GM12878 (cell line): ENCODE results near the gene SBF1. TPM values are rescaled to one million over a fixed set of nuclear protein-coding genes. Genes with fewer than 3 reads are reported as not detected.

Source experiments
- CBFB ChIP-seq: IDR thresholded peaks from 2 replicates; pipeline ENCODE4 v1.6.1; 2016; ENCODE audit warnings: antibody characterized with exemption, low read depth
- CEBPB ChIP-seq, 2 experiments: fragments of 150-350 bp in 1 of 2; IDR thresholded peaks; 2 replicates each; pipeline ENCODE4 v1.6.1; 2012 to 2014; ENCODE audit warnings: low read depth in 2 of 2, low read length in 2 of 2, borderline replicate concordance in 1 of 2, inconsistent platforms in 1 of 2
- CHD2 ChIP-seq: IDR thresholded peaks from 2 replicates; pipeline ENCODE4 v1.6.1; 2011; ENCODE audit warnings: low read depth, low read length, improper control_type of control experiment, borderline replicate concordance
- MTA3 ChIP-seq: IDR thresholded peaks from 2 replicates; pipeline ENCODE4 v1.6.1; 2012; ENCODE audit warnings: low read length, inconsistent platforms, borderline replicate concordance
- STAT1 ChIP-seq: fragments of 450-650 bp; conservative IDR thresholded peaks from 2 replicates; pipeline ENCODE4 v1.6.1; 2014; ENCODE audit warnings: antibody characterized with exemption, mild to moderate bottlenecking
- YY1 ChIP-seq: IDR thresholded peaks from 2 replicates; pipeline ENCODE4 v1.6.1; 2011; ENCODE audit warnings: low read depth, mild to moderate bottlenecking, low read length
- polyA plus RNA-seq, 11 experiments: library from polyadenylated mRNA; depleted of rRNA in 4 of 11; unstranded in 6 of 11; stranded (reverse) in 5 of 11; fragments of >200 nt; fragmentation: Nextera tagmentation in 4 of 11; fragmentation: Illumina TruSeq in 1 of 11; extraction: Ambion mirVana in 4 of 11; extraction: Trizol in 1 of 11; gene quantifications; 1 replicate in 1 of 11; 2 replicates in 10 of 11; pipeline versions ENCODE4 v1.2.1 to v1.2.3, GENCODE V29; 2011 to 2016; ENCODE audit warnings: inconsistent platforms in 2 of 11, missing spikeins in 2 of 11, low read depth in 1 of 11
- total RNA-seq, 4 experiments: library from RNA; depleted of rRNA in 3 of 4; stranded (reverse); fragments of >200 nt in 3 of 4; fragmentation: Illumina TruSeq in 1 of 4; extraction: Trizol in 1 of 4; gene quantifications; 2 replicates each; pipeline versions ENCODE4 v1.2.1 to v1.2.3, GENCODE V29; 2013 to 2021
- TF ChIP-seq, protein P1 (sequence below): fragments of 450-650 bp; IDR thresholded peaks from 2 replicates; pipeline ENCODE4 v1.6.1; 2017; ENCODE audit warnings: antibody characterized with exemption, mild to moderate bottlenecking, moderate library complexity
- TF ChIP-seq, protein P2 (sequence below): fragments of 450-650 bp; IDR thresholded peaks from 2 replicates; pipeline ENCODE4 v1.6.1; 2016; ENCODE audit warnings: mild to moderate bottlenecking, moderate library complexity, borderline replicate concordance
- TF ChIP-seq, protein P3 (sequence below): fragments of 450-650 bp; IDR thresholded peaks from 2 replicates; pipeline ENCODE4 v1.6.1; 2017; ENCODE audit warnings: borderline replicate concordance

The SBF1 gene
- total and polyA plus RNA-seq, 10 of the 15 experiments (the other 5 are each of a cell fraction or from before 2014, with no cell fraction given): 0.23 to 95.0 (median 17.8) TPM

DNA sequence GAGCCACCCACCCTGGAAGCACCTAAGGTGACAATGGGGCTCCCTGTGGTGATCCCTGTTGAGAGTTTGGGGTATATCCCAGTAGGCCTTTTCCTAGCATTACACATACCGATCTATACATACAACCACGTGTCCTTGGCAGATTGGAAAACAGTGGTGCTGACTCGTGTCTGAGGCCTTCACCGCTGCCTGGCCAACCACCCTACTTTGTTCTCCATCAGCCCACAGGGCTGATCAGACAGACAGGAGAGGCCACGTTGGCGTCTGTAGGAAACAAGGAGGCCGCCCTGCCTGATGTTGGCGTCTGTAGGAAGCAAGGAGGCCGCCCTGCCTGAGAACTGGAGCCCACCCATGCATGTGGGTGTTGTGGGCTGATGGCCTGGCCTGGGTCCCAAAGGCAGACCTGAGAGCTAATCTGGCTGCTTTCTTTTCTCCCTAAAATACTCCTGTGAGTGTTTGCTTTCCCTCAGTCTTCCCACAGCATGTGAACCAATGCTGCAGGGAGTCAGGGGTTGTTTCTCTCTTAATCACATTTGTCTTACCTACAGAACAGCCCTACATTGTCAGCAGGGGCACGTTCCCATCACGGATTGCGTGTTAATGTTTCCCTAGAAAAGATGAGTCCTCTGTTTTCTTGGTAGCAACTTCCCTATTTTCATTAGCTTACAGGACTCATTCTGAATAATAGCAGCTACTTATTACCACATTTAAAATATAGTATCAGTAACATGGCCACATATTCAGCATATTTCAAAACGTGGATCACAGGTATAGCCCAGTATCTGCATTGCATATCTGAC is 57.2 kb downstream of the SBF1 start (continued):
- TF ChIP-seq, protein P1, sequence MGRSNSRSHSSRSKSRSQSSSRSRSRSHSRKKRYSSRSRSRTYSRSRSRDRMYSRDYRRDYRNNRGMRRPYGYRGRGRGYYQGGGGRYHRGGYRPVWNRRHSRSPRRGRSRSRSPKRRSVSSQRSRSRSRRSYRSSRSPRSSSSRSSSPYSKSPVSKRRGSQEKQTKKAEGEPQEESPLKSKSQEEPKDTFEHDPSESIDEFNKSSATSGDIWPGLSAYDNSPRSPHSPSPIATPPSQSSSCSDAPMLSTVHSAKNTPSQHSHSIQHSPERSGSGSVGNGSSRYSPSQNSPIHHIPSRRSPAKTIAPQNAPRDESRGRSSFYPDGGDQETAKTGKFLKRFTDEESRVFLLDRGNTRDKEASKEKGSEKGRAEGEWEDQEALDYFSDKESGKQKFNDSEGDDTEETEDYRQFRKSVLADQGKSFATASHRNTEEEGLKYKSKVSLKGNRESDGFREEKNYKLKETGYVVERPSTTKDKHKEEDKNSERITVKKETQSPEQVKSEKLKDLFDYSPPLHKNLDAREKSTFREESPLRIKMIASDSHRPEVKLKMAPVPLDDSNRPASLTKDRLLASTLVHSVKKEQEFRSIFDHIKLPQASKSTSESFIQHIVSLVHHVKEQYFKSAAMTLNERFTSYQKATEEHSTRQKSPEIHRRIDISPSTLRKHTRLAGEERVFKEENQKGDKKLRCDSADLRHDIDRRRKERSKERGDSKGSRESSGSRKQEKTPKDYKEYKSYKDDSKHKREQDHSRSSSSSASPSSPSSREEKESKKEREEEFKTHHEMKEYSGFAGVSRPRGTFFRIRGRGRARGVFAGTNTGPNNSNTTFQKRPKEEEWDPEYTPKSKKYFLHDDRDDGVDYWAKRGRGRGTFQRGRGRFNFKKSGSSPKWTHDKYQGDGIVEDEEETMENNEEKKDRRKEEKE: no peak
- TF ChIP-seq STAT1: no peak
- no peak for TF ChIP-seq YY1
- no peak for TF ChIP-seq CBFB
- TF ChIP-seq CHD2: no peak
- TF ChIP-seq, protein P2, sequence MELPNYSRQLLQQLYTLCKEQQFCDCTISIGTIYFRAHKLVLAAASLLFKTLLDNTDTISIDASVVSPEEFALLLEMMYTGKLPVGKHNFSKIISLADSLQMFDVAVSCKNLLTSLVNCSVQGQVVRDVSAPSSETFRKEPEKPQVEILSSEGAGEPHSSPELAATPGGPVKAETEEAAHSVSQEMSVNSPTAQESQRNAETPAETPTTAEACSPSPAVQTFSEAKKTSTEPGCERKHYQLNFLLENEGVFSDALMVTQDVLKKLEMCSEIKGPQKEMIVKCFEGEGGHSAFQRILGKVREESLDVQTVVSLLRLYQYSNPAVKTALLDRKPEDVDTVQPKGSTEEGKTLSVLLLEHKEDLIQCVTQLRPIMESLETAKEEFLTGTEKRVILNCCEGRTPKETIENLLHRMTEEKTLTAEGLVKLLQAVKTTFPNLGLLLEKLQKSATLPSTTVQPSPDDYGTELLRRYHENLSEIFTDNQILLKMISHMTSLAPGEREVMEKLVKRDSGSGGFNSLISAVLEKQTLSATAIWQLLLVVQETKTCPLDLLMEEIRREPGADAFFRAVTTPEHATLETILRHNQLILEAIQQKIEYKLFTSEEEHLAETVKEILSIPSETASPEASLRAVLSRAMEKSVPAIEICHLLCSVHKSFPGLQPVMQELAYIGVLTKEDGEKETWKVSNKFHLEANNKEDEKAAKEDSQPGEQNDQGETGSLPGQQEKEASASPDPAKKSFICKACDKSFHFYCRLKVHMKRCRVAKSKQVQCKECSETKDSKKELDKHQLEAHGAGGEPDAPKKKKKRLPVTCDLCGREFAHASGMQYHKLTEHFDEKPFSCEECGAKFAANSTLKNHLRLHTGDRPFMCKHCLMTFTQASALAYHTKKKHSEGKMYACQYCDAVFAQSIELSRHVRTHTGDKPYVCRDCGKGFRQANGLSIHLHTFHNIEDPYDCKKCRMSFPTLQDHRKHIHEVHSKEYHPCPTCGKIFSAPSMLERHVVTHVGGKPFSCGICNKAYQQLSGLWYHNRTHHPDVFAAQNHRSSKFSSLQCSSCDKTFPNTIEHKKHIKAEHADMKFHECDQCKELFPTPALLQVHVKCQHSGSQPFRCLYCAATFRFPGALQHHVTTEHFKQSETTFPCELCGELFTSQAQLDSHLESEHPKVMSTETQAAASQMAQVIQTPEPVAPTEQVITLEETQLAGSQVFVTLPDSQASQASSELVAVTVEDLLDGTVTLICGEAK: no peak
- TF ChIP-seq MTA3: no peak
- TF ChIP-seq, protein P3, sequence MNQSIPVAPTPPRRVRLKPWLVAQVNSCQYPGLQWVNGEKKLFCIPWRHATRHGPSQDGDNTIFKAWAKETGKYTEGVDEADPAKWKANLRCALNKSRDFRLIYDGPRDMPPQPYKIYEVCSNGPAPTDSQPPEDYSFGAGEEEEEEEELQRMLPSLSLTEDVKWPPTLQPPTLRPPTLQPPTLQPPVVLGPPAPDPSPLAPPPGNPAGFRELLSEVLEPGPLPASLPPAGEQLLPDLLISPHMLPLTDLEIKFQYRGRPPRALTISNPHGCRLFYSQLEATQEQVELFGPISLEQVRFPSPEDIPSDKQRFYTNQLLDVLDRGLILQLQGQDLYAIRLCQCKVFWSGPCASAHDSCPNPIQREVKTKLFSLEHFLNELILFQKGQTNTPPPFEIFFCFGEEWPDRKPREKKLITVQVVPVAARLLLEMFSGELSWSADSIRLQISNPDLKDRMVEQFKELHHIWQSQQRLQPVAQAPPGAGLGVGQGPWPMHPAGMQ: no peak
- TF ChIP-seq CEBPB (IDR thresholded peaks at IDR 0.05; ENCODE audit: borderline replicate concordance in 1 of 2, low read depth in 2 of 2, low read length in 2 of 2): no peak
